HepG2 (cell line): ENCODE results near the gene ACACA. TPM values are rescaled to one million over a fixed set of nuclear protein-coding genes. Genes with fewer than 3 reads are reported as not detected.

Experiments used
- ATAC-seq: fragments of 200-7000 bp; cut with Tn5 transposase; 3 replicates; pipeline ENCODE4 v1.9.1; 2020; ENCODE audit warnings: mild to moderate bottlenecking, moderate library complexity
- BruUV-seq: library from RNA; stranded (reverse); fragments of 400-500 nt; replicated peaks from 2 replicates; lab custom pipeline; 2021; lab: Mats Ljungman, UMichigan
- CTCF ChIA-PET: fragments of 300-600 bp; formaldehyde crosslinking; extraction: SDS; loops from one replicate; lab custom pipeline; 2021; ENCODE audit warnings: low total read pairs, inconsistent platforms, low intra/inter-chr PET ratio; lab: Yijun Ruan, JAX
- POLR2A ChIA-PET: fragments of 350-600 bp; sonication (Branson Sonifier 250); formaldehyde crosslinking; loops from one replicate; lab custom pipeline; 2020; ENCODE audit warnings: antibody characterized with exemption, inconsistent platforms; lab: Yijun Ruan, JAX
- DNase-seq: peaks from one replicate; pipeline ENCODE4 v3.0.0-alpha.2; 2015; ENCODE audit warnings: low spot score
- FAIRE-seq: peaks from 3 replicates; lab custom pipeline; 2011; peaks lifted over from hg19 to GRCh38; lab: Jason Lieb, UNC
- H2AFZ ChIP-seq: one replicate; pipeline ENCODE4 v1.6.1; 2011; ENCODE audit warnings: low read length, inconsistent platforms
- H3K27ac ChIP-seq: fragments of 300-600 bp; 3 replicates; pipeline ENCODE4 v1.8.0; 2011; ENCODE audit warnings: mixed run types, mild to moderate bottlenecking, mixed read lengths, low read length, inconsistent platforms; ENCODE audit not compliant: insufficient read depth; ENCODE audit errors: extremely low read length
- H3K27me3 ChIP-seq, 2 experiments: fragments of 200-600 bp in 1 of 2; 2 replicates in 1 of 2; 3 replicates in 1 of 2; pipeline versions ENCODE4 v1.6.0 to v1.8.0; 2011; ENCODE audit warnings: low read length in 2 of 2, mild to moderate bottlenecking in 2 of 2, moderate library complexity in 2 of 2, inconsistent platforms in 1 of 2; ENCODE audit not compliant: insufficient read depth in 2 of 2, control insufficient read depth in 1 of 2
- H3K36me3 ChIP-seq, 2 experiments: fragments of 200-600 bp in 1 of 2; replicated peaks in 1 of 2; 2 replicates in 1 of 2; 3 replicates in 1 of 2; pipeline versions ENCODE4 v1.5.1 to v1.8.0; 2011; ENCODE audit warnings: low read length in 2 of 2, inconsistent platforms in 1 of 2; ENCODE audit not compliant: insufficient read depth in 2 of 2, control insufficient read depth in 1 of 2
- H3K4me1 ChIP-seq: 2 replicates; pipeline ENCODE4 v1.5.1; 2012; ENCODE audit warnings: low read length, inconsistent platforms; ENCODE audit not compliant: insufficient read depth
- H3K4me2 ChIP-seq: 2 replicates; pipeline ENCODE4 v1.6.0; 2011; ENCODE audit warnings: low read depth, low read length, inconsistent platforms
- H3K4me3 ChIP-seq, 3 experiments: fragments of 200-600 bp in 1 of 3; sonication (generic), shearing (Covaris generic) in 1 of 3; replicated peaks in 1 of 3; 2 replicates each; pipeline ENCODE4 v1.5.1; 2011 to 2016; ENCODE audit warnings: low read length in 3 of 3, inconsistent platforms in 2 of 3, low read depth in 2 of 3, mild to moderate bottlenecking in 2 of 3, control low read depth in 1 of 3, mixed read lengths in 1 of 3; ENCODE audit not compliant: insufficient read depth in 1 of 3
- H3K79me2 ChIP-seq: one replicate; pipeline ENCODE4 v1.6.1; 2011; ENCODE audit warnings: low read length, inconsistent platforms; ENCODE audit not compliant: insufficient read depth
- H3K9ac ChIP-seq: 2 replicates; pipeline ENCODE4 v1.6.0; 2011; ENCODE audit warnings: mild to moderate bottlenecking, low read depth, low read length, inconsistent platforms; ENCODE audit not compliant: insufficient read depth
- H3K9me3 ChIP-seq: 2 replicates; pipeline ENCODE4 v1.5.1; 2012; ENCODE audit warnings: mild to moderate bottlenecking, low read length
- H4K20me1 ChIP-seq: 2 replicates; pipeline ENCODE4 v1.6.0; 2011; ENCODE audit warnings: inconsistent platforms, mild to moderate bottlenecking, low read length, moderate library complexity; ENCODE audit not compliant: insufficient read depth
- CEBPB ChIP-seq: IDR thresholded peaks from 2 replicates; pipeline ENCODE4 v1.6.1; 2011; ENCODE audit warnings: low read depth, low read length, improper control_type of control experiment, borderline replicate concordance
- EP300 ChIP-seq, 3 experiments: sonication (generic) in 1 of 3; formaldehyde crosslinking in 1 of 3; IDR thresholded peaks; 2 replicates each; pipeline versions ENCODE4 v1.5.1 to v1.6.1; 2011 to 2020; ENCODE audit warnings: low read depth in 2 of 3, low read length in 2 of 3, borderline replicate concordance in 1 of 3, improper control_type of control experiment in 1 of 3, mild to moderate bottlenecking in 1 of 3, missing genetic modification reagents in 1 of 3, moderate library complexity in 1 of 3
- IKZF1 ChIP-seq: fragments of 450-650 bp; IDR thresholded peaks from 2 replicates; pipeline ENCODE4 v1.7.1; 2016
- ISL2 ChIP-seq: sonication (generic); formaldehyde crosslinking; IDR thresholded peaks from 2 replicates; pipeline ENCODE4 v1.5.0; 2020; ENCODE audit warnings: missing genetic modification reagents
- PTBP1 ChIP-seq: fragments of 200-400 bp; formaldehyde crosslinking; IDR thresholded peaks from 2 replicates; pipeline ENCODE4 v1.6.1; 2018; ENCODE audit warnings: low read length, low read depth; ENCODE audit not compliant: poor library complexity, severe bottlenecking
- SP1 ChIP-seq, 2 experiments: fragments of 450-650 bp in 1 of 2; sonication (generic) in 1 of 2; formaldehyde crosslinking in 1 of 2; IDR thresholded peaks; 2 replicates each; pipeline versions ENCODE4 v1.4.0 to v1.6.1; 2016 to 2020; ENCODE audit warnings: missing genetic modification reagents in 1 of 2
- ZBTB1 ChIP-seq: sonication (generic); formaldehyde crosslinking; IDR thresholded peaks from 2 replicates; pipeline ENCODE4 v1.4.0; 2020; ENCODE audit warnings: missing genetic modification reagents, borderline replicate concordance
- WGBS: methylation state at CpG from one replicate; pipeline ENCODE4 v1.1.6; 2017; ENCODE audit warnings: low lambda C conversion rate; 5-methylcytosine and 5-hydroxymethylcytosine counted together
- in situ Hi-C: cut with HindIII; loops from 2 replicates; pipeline ENCODE4 v1.10.0; 2017; ENCODE audit warnings: low pct_unique_long_range_greater_than_20kb; ENCODE audit not compliant: extremely low pct_ligation_motif_present
- intact Hi-C: fragments of 100-400 bp; cut with micrococcal nuclease; formaldehyde crosslinking; loops from one replicate; pipeline ENCODE4 v1.10.0; 2022; ENCODE audit not compliant: unreplicated experiment
- polyA plus RNA-seq, 8 experiments: library from polyadenylated mRNA; depleted of rRNA in 3 of 8; stranded (reverse) in 7 of 8; unstranded in 1 of 8; fragments of >200 nt; fragmentation: Illumina TruSeq in 4 of 8; extraction: Trizol in 4 of 8; gene quantifications; 2 replicates each; pipeline versions ENCODE4 v1.2.1 to v1.2.3, GENCODE V29; 2011 to 2016; ENCODE audit warnings: low read depth in 4 of 8, missing spikeins in 1 of 8, mixed read lengths in 1 of 8; ENCODE audit not compliant: insufficient read depth in 1 of 8
- total RNA-seq, 5 experiments: library from RNA; depleted of rRNA; stranded (reverse); fragments of >200 nt; fragmentation: Illumina TruSeq; extraction: Trizol; gene quantifications; 2 replicates each; pipeline ENCODE4 v1.2.3, GENCODE V29; 2016; ENCODE audit warnings: low read depth in 1 of 5
- TF ChIP-seq, protein P1 (sequence below): sonication (generic); formaldehyde crosslinking; IDR thresholded peaks from 2 replicates; pipeline ENCODE4 v1.8.1; 2023; ENCODE audit warnings: mild to moderate bottlenecking, inconsistent platforms, moderate library complexity, missing genetic modification reagents, borderline replicate concordance
- TF ChIP-seq, protein P2 (sequence below): IDR thresholded peaks from 2 replicates; pipeline ENCODE4 v1.6.1; 2016; ENCODE audit warnings: low read depth, missing genetic modification reagents, missing compliant biosample characterization

Gene ACACA
- total and polyA plus RNA-seq, 2 of the 13 experiments (the other 11 are each of a cell fraction or from before 2014, with no cell fraction given): 39.2 to 47.2 TPM

DNA sequence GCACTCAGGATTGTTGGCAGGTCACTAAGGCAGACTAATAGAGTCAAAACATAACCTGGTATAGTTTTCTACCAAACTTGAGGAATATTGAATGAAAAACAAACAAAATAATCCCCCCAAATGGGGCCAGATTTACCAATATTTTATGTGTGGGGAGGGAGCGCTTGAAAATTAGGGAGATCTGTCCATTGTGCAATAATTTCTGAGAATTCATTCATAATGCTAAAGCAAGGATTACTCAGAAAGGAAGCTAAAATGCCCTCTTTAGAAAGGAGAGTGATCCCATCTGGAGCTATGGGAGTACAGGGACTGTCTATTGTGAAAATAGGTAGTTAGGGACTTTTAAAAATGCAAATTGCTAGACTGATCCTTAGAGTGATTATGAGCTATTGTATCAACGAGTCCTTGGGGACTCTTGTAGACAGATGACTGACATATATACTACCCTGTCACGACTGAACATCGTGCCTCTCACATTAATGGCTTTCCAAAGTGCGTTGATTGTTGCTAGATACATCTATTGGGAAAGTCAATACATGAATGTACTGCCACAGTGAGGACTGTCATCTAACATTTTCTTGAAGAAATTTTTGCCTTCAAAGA, 264.2 kb downstream of the ACACA start:
- peaks cover 12% of the 10 kb centered on the region for H3K4me1 ChIP-seq
- intact Hi-C loops: no loop called here
- H3K36me3 ChIP-seq: peaks cover 6 to 36% of the 10 kb centered on the region in 2 experiments
- FAIRE-seq: no peak
- H3K27me3 ChIP-seq: no peaks in the 10 kb centered on the region
- BruUV-seq: no TSS peak
- H3K27ac ChIP-seq: no peak overlapping the region
- TF ChIP-seq CEBPB (peak; percentile 33; the same call in 1 of the 2 replicates), ISL2 (CRISPR knock-in tag) (no peak)
- TF ChIP-seq, all 625 proteins: peak for 1
- WGBS: 96% methylated on average over 5 of the region's 5 CpGs
- no peak overlapping the region for H2AFZ ChIP-seq
- H3K79me2 ChIP-seq: no peaks in the 10 kb centered on the region
- no peaks in the 10 kb centered on the region for H3K9me3 ChIP-seq
- H3K4me3 ChIP-seq: no peak overlapping the region
- no peak for ATAC-seq
- H4K20me1 ChIP-seq: no peaks in the 10 kb centered on the region
- H3K9ac ChIP-seq: no peak overlapping the region
- ChIA-PET CTCF (no interaction called here), POLR2A (interaction anchor here (0.7 kb wide), 1 partner anchor 62 kb away, joined by 4 read pairs; no protein-coding TSS in a partner anchor)
- in situ Hi-C loops: no loop called here
- DNase-seq: no peak
- no peak overlapping the region for H3K4me2 ChIP-seq

DNA sequence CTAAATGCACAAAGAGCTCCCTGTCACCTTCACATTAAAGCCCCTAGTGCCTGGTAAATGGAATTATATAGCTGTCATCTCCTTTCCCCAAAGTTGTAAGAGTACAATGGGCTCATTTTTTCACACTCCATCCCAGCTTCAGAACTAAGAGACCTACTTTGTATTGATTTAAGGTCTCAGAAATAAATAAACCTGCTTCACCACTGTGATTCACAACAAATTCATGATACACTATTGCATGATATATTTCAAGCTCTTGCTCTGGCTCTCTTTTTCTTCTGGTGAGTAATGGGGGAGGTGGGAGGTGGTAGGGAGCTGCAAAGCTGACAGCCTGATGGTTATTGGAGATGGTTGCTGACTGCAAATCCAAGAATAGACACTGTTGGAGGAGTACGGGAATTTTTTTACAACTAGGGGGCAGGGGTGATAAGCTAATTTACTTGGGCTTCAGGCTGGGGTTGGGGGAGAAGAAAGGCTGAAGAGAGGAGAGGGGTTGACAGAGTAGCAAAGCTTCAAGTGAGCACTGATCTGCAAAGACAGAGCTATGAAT, 268.0 kb downstream of the ACACA start:
- ChIA-PET POLR2A (no interaction called here), CTCF (no interaction called here)
- H3K4me2 ChIP-seq: no peak overlapping the region
- 100% methylated on average over 1 of the region's 1 CpG for WGBS
- no peak overlapping the region for H3K9ac ChIP-seq
- in situ Hi-C loops (no loop called here), intact Hi-C loops (no loop called here)
- H3K36me3 ChIP-seq: peaks cover 6 to 26% of the 10 kb centered on the region in 2 experiments
- BruUV-seq: no TSS peak
- ATAC-seq: no peak
- no peak for DNase-seq
- no peaks in the 10 kb centered on the region for H3K9me3 ChIP-seq
- no peak for FAIRE-seq
- no peaks in the 10 kb centered on the region for H3K4me1 ChIP-seq
- H4K20me1 ChIP-seq: no peaks in the 10 kb centered on the region
- no peaks in the 10 kb centered on the region for H3K79me2 ChIP-seq
- H3K4me3 ChIP-seq: no peak overlapping the region
- H2AFZ ChIP-seq: no peak overlapping the region
- no peaks in the 10 kb centered on the region for H3K27me3 ChIP-seq
- H3K27ac ChIP-seq: no peak overlapping the region
- TF ChIP-seq, protein P1, sequence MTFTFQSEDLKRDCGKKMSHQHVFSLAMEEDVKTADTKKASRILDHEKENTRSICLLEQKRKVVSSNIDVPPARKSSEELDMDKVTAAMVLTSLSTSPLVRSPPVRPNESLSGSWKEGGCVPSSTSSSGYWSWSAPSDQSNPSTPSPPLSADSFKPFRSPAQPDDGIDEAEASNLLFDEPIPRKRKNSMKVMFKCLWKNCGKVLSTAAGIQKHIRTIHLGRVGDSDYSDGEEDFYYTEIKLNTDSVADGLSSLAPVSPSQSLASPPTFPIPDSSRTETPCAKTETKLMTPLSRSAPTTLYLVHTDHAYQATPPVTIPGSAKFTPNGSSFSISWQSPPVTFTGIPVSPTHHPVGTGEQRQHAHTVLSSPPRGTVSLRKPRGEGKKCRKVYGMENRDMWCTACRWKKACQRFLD (CRISPR knock-in tag): no peak
- TF ChIP-seq IKZF1 (no peak), EP300 (IDR thresholded peaks at IDR 0.05; ENCODE audit: low read depth in 2 of 2, low read length in 2 of 2) (no peak), EP300 (CRISPR knock-in tag; IDR thresholded peaks at IDR 0.05; ENCODE audit: borderline replicate concordance) (no peak), SP1 (IDR thresholded peaks at IDR 0.05) (no peak), SP1 (CRISPR knock-in tag; IDR thresholded peaks at IDR 0.05) (no peak), PTBP1 (no peak), ZBTB1 (CRISPR knock-in tag) (no peak)
- TF ChIP-seq, protein P2, sequence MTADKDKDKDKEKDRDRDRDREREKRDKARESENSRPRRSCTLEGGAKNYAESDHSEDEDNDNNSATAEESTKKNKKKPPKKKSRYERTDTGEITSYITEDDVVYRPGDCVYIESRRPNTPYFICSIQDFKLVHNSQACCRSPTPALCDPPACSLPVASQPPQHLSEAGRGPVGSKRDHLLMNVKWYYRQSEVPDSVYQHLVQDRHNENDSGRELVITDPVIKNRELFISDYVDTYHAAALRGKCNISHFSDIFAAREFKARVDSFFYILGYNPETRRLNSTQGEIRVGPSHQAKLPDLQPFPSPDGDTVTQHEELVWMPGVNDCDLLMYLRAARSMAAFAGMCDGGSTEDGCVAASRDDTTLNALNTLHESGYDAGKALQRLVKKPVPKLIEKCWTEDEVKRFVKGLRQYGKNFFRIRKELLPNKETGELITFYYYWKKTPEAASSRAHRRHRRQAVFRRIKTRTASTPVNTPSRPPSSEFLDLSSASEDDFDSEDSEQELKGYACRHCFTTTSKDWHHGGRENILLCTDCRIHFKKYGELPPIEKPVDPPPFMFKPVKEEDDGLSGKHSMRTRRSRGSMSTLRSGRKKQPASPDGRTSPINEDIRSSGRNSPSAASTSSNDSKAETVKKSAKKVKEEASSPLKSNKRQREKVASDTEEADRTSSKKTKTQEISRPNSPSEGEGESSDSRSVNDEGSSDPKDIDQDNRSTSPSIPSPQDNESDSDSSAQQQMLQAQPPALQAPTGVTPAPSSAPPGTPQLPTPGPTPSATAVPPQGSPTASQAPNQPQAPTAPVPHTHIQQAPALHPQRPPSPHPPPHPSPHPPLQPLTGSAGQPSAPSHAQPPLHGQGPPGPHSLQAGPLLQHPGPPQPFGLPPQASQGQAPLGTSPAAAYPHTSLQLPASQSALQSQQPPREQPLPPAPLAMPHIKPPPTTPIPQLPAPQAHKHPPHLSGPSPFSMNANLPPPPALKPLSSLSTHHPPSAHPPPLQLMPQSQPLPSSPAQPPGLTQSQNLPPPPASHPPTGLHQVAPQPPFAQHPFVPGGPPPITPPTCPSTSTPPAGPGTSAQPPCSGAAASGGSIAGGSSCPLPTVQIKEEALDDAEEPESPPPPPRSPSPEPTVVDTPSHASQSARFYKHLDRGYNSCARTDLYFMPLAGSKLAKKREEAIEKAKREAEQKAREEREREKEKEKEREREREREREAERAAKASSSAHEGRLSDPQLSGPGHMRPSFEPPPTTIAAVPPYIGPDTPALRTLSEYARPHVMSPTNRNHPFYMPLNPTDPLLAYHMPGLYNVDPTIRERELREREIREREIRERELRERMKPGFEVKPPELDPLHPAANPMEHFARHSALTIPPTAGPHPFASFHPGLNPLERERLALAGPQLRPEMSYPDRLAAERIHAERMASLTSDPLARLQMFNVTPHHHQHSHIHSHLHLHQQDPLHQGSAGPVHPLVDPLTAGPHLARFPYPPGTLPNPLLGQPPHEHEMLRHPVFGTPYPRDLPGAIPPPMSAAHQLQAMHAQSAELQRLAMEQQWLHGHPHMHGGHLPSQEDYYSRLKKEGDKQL (CRISPR knock-in tag): no peak
